Measurements from ENCODE around the gene ZMYND8.

DNA sequence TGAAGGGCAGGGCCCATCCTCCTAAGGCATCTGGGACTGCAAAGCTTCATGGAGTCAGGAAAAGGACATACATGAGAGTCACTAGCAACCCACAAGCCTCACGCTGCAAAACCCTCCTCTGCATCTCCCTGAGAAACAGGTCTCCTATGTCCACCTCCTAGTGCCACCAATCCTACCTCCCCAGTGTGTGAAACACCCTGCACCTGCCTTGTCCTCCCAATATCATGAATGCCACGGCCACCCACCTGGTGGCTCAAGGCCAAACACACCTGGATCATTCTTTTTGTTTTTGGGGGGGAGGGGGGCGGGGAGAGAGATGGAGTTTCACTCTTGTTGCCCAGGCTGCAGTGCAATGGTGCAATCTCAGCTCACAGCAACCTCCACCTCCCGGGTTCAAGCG is 90.5 kb downstream of the ZMYND8 start:
- TF ChIP-seq, protein P1, sequence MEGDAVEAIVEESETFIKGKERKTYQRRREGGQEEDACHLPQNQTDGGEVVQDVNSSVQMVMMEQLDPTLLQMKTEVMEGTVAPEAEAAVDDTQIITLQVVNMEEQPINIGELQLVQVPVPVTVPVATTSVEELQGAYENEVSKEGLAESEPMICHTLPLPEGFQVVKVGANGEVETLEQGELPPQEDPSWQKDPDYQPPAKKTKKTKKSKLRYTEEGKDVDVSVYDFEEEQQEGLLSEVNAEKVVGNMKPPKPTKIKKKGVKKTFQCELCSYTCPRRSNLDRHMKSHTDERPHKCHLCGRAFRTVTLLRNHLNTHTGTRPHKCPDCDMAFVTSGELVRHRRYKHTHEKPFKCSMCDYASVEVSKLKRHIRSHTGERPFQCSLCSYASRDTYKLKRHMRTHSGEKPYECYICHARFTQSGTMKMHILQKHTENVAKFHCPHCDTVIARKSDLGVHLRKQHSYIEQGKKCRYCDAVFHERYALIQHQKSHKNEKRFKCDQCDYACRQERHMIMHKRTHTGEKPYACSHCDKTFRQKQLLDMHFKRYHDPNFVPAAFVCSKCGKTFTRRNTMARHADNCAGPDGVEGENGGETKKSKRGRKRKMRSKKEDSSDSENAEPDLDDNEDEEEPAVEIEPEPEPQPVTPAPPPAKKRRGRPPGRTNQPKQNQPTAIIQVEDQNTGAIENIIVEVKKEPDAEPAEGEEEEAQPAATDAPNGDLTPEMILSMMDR (IDR thresholded peaks at IDR 0.05; ENCODE audit: low read length), result no peak
- TF ChIP-seq EZH2 (optimal IDR thresholded peaks at IDR 0.05; ENCODE audit: low read depth, low read length) (no peak), EZH2phosphoT487 (IDR thresholded peaks at IDR 0.05; ENCODE audit: low read length) (no peak)
